ENCODE measurements around the gene RAMACL.

The RAMACL gene

DNA sequence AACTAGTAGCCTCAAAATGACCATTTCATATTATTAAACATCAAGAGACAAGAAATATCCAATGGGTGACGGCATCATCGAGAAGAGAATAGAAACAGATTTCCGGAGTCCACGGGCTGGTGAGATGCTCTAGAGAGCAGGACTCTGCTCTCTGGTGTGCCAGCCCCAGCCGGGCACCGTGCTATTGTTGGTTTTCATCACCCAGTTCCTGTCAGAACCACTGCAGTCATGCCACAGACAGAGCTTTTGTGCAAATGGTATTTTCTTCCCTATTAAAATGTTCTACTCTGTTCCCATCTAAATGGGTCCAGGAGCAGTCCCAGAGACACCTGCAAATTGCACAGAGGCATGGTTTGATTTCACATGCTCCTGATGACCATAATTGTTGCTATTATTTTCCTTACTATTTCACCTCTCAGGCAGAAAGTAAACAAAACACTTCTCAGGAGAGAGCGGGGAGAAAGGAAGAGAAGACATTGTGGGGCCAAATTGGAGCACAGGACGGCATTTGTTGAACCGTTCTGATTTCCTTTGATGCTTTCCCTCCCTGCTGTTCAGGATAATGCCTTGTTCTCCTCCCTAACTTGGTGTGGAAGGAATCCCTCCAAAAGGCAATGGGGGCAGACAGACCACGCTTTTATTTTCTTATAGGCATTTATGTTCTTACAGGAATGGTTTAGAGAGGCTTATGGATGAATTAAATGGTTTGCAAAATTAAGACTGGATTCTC, 11.4 kb upstream of the RAMACL start:
- Histone ChIP-seq H3K27me3 (ENCODE audit: insufficient read depth, low read length) (no peaks in the 10 kb centered on the region), H3K4me3 (ENCODE audit: low read length) (no peak overlapping the region), H3K9me3 (ENCODE audit: low read length) (peaks cover 8% of the 10 kb centered on the region), H3K36me3 (ENCODE audit: insufficient read depth, low read length) (no peaks in the 10 kb centered on the region), H2AFZ (ENCODE audit: low read depth, low read length) (no peak overlapping the region), H3K4me1 (ENCODE audit: insufficient read depth, low read length) (peaks cover 9% of the 10 kb centered on the region)

DNA sequence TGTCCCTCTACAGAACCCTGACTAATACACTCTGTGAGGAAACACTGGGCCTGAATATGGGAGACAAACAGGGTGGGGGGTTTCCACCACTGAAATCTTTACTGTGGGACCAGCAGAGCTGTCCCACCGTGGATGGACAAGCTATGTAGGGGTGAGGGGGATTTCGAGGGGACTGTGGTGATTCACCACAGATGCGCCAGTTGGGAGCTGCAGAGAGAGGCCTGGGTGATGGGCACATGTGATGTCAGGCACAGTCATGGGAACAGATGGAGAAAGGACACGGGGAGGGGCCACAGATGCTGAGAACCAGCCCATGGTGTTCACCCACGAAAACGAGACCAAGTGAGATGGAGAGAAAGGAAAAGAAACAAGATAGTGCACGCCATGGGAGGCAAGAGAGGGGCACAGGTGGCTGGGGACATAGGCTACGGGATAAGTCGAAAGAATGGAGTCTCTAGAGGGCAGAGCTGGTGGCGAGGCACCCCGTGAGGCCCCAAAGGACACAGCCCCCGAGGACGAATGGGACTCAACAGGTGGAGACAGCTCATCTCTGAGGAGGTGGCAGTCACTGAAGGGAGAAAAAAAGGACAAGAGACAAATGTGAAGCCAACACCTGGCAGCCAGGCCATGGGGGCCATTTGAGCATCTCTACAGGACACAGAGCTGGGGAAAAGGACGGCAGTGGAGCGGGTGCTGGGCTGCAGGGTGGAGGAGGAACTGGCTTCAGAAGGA, 10.5 kb upstream of the RAMACL start:
- no peaks in the 10 kb centered on the region for H3K27me3 ChIP-seq (ENCODE audit: insufficient read depth, low read length)
- H3K9me3 ChIP-seq (ENCODE audit: low read length) = peaks cover 3% of the 10 kb centered on the region

DNA sequence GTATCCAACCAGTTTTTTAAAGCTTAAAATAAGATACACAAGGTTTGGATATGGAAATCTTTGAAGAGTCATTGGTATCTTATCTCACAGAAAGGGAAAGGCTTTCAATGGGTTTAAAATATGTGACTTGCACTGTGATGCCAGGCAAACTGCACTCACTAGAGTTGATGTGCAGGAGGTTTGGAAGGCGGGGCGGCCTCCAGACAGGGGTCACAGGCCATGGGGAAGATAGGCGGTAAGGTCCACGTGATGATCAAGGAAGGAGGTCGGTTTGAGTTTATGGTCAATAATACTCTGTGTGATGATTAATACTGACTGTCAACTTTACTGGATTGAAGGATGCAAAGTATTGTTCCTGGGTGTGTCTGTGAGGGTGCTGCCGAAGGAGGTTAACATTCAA, 9.5 kb upstream of the RAMACL start:
- H3K9me3 ChIP-seq (ENCODE audit: low read length) = peaks cover 2% of the 10 kb centered on the region
- no peak overlapping the region for H2AFZ ChIP-seq (ENCODE audit: low read depth, low read length)
- peaks cover 9% of the 10 kb centered on the region for H3K4me1 ChIP-seq (ENCODE audit: insufficient read depth, low read length)
- no peaks in the 10 kb centered on the region for H3K27me3 ChIP-seq (ENCODE audit: insufficient read depth, low read length)
- H3K36me3 ChIP-seq (ENCODE audit: insufficient read depth, low read length) = no peaks in the 10 kb centered on the region
- no peak overlapping the region for H3K4me3 ChIP-seq (ENCODE audit: low read length)

More for the DNA sequence above, 10.5 kb upstream of the RAMACL start:
- Histone ChIP-seq H3K36me3 (ENCODE audit: insufficient read depth, low read length) (no peaks in the 10 kb centered on the region), H3K4me1 (ENCODE audit: insufficient read depth, low read length) (peaks cover 9% of the 10 kb centered on the region), H3K4me3 (ENCODE audit: low read length) (no peak overlapping the region), H2AFZ (ENCODE audit: low read depth, low read length) (no peak overlapping the region)

DNA sequence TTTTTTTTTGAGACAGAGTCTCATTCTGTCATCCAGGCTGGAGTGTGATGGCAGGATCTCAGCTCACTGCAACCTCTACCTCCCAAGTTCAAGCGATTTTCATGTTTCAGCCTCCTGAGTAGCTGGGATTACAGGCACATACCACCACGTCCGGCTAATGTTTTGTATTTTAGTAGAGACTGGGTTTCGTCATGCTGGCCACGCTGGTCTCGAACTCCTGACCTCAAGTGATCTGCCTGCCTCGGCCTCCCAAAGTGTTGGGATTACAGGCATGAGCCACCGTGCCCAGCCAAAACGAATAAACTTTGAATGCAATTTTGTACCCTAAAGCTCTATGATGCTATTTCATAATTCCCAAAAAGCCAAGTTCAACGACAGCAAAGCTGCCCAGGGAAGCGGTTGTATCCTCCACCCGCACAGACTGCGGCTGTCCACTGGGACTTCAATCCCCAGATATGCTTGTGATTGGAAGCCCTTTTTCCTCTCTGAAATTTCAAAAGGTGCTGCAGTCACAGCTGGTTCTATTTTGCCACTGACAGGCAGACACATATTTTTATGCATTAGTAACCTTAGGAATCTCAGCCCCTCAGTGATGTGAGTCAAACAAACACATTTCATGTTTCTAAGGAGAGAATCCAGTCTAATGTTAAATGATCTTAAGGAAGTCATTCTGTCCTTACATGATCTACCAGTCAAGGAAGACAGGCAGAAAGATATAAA, 8.7 kb upstream of the RAMACL start:
- no peaks in the 10 kb centered on the region for H3K36me3 ChIP-seq (ENCODE audit: insufficient read depth, low read length)
- H3K9me3 ChIP-seq (ENCODE audit: low read length) = peaks cover 2% of the 10 kb centered on the region
- H3K4me3 ChIP-seq (ENCODE audit: low read length) = no peak overlapping the region
- peaks cover 9% of the 10 kb centered on the region for H3K4me1 ChIP-seq (ENCODE audit: insufficient read depth, low read length)
- no peak overlapping the region for H2AFZ ChIP-seq (ENCODE audit: low read depth, low read length)
- no peaks in the 10 kb centered on the region for H3K27me3 ChIP-seq (ENCODE audit: insufficient read depth, low read length)

DNA sequence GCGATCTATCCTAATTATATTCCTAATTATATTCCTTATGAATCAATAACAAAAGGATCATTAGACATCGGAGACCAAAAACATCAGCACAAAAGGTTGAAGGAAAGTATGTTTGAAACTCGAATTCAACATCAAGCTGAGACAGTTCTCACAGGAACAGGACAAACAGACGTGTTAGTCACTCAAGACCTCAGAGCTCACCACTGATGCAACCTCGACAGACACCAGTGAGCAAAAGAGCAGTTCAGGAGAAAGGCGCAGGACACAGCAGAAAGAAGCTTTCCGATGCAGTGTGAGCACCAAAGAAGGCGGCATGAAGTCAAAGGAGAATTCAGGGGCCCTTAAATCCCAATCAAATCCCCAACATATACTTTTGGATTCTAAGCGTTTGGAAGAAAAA, 6.3 kb upstream of the RAMACL start:
- H3K27me3 ChIP-seq (ENCODE audit: insufficient read depth, low read length) = no peaks in the 10 kb centered on the region
- no peak overlapping the region for H3K4me3 ChIP-seq (ENCODE audit: low read length)
- H2AFZ ChIP-seq (ENCODE audit: low read depth, low read length) = no peak overlapping the region
- H3K4me1 ChIP-seq (ENCODE audit: insufficient read depth, low read length) = peaks cover 15% of the 10 kb centered on the region
- no peaks in the 10 kb centered on the region for H3K9me3 ChIP-seq (ENCODE audit: low read length)
- no peaks in the 10 kb centered on the region for H3K36me3 ChIP-seq (ENCODE audit: insufficient read depth, low read length)

DNA sequence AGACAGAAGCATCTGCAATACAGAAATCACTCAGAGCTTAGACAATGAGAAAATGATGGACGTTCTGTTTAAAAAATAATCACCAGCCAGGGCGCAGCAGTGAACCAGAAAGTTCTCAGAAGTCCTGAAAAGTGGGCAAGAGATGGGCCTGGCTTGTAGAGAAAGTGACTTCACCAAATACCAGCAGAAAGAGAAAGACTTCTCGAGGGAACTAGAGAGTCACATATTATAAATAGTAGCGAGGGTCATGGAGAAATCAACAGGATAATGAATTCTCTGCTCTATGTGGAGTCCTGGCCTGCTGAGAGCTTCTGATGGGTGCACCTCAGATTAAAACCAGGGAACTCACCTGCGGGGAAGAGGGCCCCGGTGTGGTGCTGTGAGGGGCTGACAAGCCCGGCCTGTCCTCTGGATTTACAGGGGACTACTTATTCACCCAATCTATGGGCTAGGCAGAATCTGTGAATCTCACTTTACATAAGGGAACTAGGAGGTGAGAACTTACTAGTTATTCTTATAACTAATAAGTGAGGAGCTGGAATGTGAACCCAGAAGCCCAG, 5.6 kb upstream of the RAMACL start:
- Histone ChIP-seq H3K4me3 (ENCODE audit: low read length) (no peak overlapping the region), H3K27me3 (ENCODE audit: insufficient read depth, low read length) (no peaks in the 10 kb centered on the region), H3K4me1 (ENCODE audit: insufficient read depth, low read length) (peaks cover 21% of the 10 kb centered on the region), H3K9me3 (ENCODE audit: low read length) (no peaks in the 10 kb centered on the region), H3K36me3 (ENCODE audit: insufficient read depth, low read length) (no peaks in the 10 kb centered on the region), H2AFZ (ENCODE audit: low read depth, low read length) (no peak overlapping the region)

DNA sequence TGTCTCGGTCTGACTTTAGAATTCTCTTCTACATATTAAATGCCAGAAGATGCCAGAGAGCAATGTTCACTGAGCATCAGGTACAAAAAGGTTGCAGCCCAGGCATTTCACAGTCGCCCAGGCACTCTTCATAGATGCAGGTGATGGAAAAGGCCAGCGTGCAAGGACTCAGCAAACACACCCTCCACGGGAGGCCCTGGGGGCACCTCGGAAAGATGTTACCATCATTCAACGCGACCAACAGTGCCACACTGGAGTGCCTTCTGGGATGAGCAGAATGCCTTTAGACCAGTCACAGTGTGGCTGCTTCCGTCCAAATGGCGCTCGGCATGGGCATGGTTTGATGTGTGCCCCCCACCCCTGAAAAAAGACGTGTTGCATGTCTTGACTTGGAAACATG, 4.5 kb upstream of the RAMACL start:
- H2AFZ ChIP-seq (ENCODE audit: low read depth, low read length) = no peak overlapping the region
- H3K27me3 ChIP-seq (ENCODE audit: insufficient read depth, low read length) = no peaks in the 10 kb centered on the region
- H3K4me3 ChIP-seq (ENCODE audit: low read length) = no peak overlapping the region
- no peaks in the 10 kb centered on the region for H3K36me3 ChIP-seq (ENCODE audit: insufficient read depth, low read length)
- peaks cover 21% of the 10 kb centered on the region for H3K4me1 ChIP-seq (ENCODE audit: insufficient read depth, low read length)
- no peaks in the 10 kb centered on the region for H3K9me3 ChIP-seq (ENCODE audit: low read length)

DNA sequence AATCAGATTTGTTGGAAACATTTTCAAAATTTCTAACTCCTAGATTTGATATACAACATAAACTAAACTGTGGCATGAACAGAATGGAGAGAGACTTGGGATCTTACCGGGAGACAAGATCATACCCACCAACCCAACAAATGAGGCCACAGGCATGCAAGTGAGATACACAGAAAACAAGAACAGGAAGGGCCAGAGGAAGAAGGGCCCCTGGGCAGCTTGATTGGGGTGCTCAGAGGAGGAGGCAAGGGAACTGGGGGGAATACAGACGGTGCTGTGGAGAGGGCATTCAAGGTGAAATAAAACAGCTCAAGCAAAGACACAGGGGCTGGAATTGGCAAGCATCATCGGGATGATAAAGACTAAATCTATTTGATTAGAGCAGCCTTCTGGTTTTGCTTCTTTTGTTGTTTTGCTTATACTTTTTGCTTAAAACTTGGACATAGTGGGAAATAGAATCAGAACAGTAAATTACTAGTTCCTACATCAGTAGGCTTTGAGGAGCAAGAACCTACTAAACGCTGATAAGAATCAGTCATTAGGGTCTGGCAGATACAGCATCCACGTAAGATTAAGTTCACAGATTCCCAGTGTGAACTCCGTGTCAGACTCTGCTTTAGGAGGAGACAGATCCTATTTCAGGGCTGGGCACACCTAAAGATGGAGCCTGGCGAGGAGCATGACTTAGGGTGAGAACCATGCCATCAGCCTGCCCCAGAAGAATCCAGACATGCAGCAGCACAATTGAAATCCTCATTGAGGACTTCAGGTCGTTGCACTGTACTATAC, 3.5 kb upstream of the RAMACL start:
- no peak overlapping the region for H3K4me3 ChIP-seq (ENCODE audit: low read length)
- H3K27me3 ChIP-seq (ENCODE audit: insufficient read depth, low read length) = no peaks in the 10 kb centered on the region
- H3K9me3 ChIP-seq (ENCODE audit: low read length) = no peaks in the 10 kb centered on the region
- H3K4me1 ChIP-seq (ENCODE audit: insufficient read depth, low read length) = peaks cover 21% of the 10 kb centered on the region
- H3K36me3 ChIP-seq (ENCODE audit: insufficient read depth, low read length) = no peaks in the 10 kb centered on the region
- H2AFZ ChIP-seq (ENCODE audit: low read depth, low read length) = no peak overlapping the region

DNA sequence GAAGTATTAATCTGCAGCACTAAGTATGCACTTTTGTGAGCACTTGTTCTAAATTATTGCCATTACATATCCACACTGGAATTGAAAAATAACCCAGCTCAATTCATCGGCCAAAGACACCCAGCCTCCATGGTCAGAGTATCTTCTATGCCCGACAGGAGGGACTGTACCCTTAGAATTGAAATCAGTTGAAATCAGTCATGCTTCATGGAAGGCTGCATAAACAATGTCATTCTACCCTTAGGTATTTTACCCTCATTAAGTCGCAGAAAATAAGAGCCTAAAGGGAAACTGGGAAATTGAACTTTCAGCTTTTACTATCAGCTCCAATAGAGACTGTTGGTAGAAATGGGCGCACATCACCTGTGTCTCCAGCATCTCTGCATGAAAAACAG, 2.9 kb upstream of the RAMACL start:
- Histone ChIP-seq H3K36me3 (ENCODE audit: insufficient read depth, low read length) (no peaks in the 10 kb centered on the region), H3K27me3 (ENCODE audit: insufficient read depth, low read length) (no peaks in the 10 kb centered on the region), H3K9me3 (ENCODE audit: low read length) (no peaks in the 10 kb centered on the region), H2AFZ (ENCODE audit: low read depth, low read length) (no peak overlapping the region), H3K4me3 (ENCODE audit: low read length) (no peak overlapping the region), H3K4me1 (ENCODE audit: insufficient read depth, low read length) (peaks cover 21% of the 10 kb centered on the region)

DNA sequence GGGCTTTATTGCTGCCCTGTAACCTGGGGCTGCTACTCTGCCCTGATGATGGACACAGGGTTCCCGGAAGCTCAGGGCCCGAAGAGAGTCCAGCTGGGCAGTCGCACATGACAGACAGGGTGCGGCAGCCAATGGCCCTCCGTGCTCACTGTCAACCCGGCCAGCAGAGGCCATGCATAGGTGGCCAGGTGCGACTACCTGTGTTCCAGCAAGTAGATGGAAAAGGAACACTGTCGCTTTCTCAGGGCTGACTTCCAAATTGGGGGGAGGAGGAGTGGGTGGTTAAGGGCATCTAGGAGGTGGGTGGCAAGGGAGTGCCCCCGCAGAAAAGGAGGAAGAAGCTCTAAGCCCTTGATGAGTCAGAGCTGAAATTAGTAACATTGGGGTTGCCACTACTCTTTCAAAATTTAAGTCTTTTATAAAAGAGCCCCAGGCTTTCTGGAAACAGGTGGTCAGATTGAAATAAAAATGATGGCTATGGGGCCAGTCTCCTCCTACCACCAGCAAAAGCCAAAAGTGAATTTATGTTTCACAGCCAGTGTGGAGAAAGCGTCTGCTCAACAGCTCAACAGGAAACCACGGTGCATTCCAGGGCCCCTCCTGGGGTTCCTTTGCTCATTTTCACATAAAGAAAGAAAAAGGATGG, 2.3 kb upstream of the RAMACL start:
- no peaks in the 10 kb centered on the region for H3K36me3 ChIP-seq (ENCODE audit: insufficient read depth, low read length)
- H3K9me3 ChIP-seq (ENCODE audit: low read length) = no peaks in the 10 kb centered on the region
- peaks cover 21% of the 10 kb centered on the region for H3K4me1 ChIP-seq (ENCODE audit: insufficient read depth, low read length)

DNA sequence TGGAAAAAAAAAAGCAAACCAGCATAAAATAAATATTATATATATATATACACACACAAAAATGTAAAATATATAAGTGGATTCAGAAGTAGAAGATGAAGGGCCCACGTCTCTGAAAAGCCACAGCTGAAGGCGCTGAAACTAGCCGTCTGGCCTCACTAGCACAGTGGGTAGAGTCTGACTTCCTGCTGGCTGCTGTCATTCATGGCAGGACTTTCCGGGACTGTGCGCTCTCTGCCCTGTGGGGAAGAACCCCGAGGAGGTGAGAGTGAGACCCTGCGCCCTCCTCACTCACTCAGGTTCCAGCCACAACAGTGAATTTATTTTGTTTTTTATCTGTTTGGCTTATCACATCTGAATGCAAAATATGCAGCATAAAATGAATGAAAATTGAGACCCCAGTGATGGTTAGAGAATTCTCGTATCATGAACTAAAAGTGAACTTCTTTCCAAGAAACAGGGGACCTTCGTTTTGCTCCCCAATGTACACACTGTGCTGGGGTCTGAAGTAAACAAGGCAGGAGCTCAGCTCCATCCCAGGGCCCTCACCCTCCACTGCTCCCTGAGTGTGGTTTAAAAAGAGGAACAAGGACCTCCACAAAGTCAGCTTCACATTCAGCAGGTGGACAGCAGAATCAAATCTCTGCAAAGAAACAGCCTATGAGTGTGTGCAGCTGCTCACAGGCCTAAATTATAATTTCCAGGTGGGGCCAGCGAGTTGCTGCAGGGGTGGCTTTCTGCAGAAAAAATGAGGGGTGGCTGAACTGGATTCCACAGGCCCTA, 1.3 kb upstream of the RAMACL start:
- peaks cover 21% of the 10 kb centered on the region for H3K4me1 ChIP-seq (ENCODE audit: insufficient read depth, low read length)
- H3K36me3 ChIP-seq (ENCODE audit: insufficient read depth, low read length) = no peaks in the 10 kb centered on the region
- H3K27me3 ChIP-seq (ENCODE audit: insufficient read depth, low read length) = no peaks in the 10 kb centered on the region
- H3K9me3 ChIP-seq (ENCODE audit: low read length) = no peaks in the 10 kb centered on the region
- no peak overlapping the region for H3K4me3 ChIP-seq (ENCODE audit: low read length)
- H2AFZ ChIP-seq (ENCODE audit: low read depth, low read length) = no peak overlapping the region

More for the DNA sequence above, 2.3 kb upstream of the RAMACL start:
- no peaks in the 10 kb centered on the region for H3K27me3 ChIP-seq (ENCODE audit: insufficient read depth, low read length)
- H3K4me3 ChIP-seq (ENCODE audit: low read length) = no peak overlapping the region
- H2AFZ ChIP-seq (ENCODE audit: low read depth, low read length) = no peak overlapping the region

Data from neuron (in vitro differentiated cells).